ENCODE data around the gene TSEN34.

DNA sequence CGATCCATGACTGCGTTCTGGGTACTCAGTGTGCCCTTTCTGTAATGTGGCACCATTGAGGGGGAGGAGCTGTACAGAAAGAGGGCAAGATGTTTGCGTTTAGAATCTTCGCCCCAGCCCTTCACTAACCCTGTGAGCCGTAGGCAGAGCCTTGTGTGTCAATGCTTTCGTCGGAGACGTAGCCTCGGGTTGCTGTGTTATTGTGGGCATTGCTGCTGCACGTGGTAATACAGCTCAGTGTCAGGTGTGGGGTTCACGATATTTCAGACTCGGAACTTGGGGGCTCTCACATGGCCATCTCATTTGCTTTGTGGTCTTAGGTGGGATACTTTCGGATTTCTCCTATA lies 15.7 kb downstream of the TSEN34 start:
- TF ChIP-seq, protein P1, sequence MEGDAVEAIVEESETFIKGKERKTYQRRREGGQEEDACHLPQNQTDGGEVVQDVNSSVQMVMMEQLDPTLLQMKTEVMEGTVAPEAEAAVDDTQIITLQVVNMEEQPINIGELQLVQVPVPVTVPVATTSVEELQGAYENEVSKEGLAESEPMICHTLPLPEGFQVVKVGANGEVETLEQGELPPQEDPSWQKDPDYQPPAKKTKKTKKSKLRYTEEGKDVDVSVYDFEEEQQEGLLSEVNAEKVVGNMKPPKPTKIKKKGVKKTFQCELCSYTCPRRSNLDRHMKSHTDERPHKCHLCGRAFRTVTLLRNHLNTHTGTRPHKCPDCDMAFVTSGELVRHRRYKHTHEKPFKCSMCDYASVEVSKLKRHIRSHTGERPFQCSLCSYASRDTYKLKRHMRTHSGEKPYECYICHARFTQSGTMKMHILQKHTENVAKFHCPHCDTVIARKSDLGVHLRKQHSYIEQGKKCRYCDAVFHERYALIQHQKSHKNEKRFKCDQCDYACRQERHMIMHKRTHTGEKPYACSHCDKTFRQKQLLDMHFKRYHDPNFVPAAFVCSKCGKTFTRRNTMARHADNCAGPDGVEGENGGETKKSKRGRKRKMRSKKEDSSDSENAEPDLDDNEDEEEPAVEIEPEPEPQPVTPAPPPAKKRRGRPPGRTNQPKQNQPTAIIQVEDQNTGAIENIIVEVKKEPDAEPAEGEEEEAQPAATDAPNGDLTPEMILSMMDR (IDR thresholded peaks at IDR 0.05), result no peak
- no peak for TF ChIP-seq POLR2A (IDR thresholded peaks at IDR 0.05)
